C4-2B (cell line): Measurements from ENCODE around the gene TMEM106C.

ENCODE experiments used
- ZFX ChIP-seq: fragments of 450-650 bp; IDR thresholded peaks from 2 replicates; pipeline ENCODE4 v1.6.1; 2017
- TF ChIP-seq, protein P1 (sequence below): fragments of 450-650 bp; conservative IDR thresholded peaks from 2 replicates; pipeline ENCODE4 v1.5.1; 2017; ENCODE audit warnings: mild to moderate bottlenecking

DNA sequence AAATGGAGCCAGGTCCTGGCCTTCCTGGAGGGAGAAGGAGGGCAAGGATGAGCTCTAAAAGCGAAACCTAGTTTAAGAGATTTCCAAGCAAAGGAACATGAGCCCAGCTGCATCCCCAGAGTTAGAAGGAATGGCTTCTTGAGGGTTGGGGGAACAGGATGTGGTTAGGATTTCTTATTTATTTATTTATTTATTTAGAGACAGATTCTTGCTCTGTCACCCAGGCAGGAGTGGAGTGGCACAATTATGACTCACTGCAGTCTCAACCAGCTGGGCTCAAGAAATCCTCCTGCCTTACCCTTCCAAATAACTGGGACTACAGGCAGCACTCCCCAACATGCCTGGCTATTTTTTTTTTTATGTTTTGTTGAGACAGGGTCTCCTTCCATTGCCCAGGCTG is 25.3 kb upstream of the TMEM106C start:
- TF ChIP-seq ZFX = no peak
- TF ChIP-seq, protein P1, sequence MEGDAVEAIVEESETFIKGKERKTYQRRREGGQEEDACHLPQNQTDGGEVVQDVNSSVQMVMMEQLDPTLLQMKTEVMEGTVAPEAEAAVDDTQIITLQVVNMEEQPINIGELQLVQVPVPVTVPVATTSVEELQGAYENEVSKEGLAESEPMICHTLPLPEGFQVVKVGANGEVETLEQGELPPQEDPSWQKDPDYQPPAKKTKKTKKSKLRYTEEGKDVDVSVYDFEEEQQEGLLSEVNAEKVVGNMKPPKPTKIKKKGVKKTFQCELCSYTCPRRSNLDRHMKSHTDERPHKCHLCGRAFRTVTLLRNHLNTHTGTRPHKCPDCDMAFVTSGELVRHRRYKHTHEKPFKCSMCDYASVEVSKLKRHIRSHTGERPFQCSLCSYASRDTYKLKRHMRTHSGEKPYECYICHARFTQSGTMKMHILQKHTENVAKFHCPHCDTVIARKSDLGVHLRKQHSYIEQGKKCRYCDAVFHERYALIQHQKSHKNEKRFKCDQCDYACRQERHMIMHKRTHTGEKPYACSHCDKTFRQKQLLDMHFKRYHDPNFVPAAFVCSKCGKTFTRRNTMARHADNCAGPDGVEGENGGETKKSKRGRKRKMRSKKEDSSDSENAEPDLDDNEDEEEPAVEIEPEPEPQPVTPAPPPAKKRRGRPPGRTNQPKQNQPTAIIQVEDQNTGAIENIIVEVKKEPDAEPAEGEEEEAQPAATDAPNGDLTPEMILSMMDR = no peak
